GM18867 (cell line): ENCODE data around the gene PIP4K2A.

Experiments used
- ATAC-seq: cut with Tn5 transposase; IDR thresholded peaks from one replicate; pipeline ENCODE4 v1.9.1; 2021; ENCODE audit warnings: mild to moderate bottlenecking, moderate library complexity; ENCODE audit not compliant: unreplicated experiment

The PIP4K2A gene

DNA sequence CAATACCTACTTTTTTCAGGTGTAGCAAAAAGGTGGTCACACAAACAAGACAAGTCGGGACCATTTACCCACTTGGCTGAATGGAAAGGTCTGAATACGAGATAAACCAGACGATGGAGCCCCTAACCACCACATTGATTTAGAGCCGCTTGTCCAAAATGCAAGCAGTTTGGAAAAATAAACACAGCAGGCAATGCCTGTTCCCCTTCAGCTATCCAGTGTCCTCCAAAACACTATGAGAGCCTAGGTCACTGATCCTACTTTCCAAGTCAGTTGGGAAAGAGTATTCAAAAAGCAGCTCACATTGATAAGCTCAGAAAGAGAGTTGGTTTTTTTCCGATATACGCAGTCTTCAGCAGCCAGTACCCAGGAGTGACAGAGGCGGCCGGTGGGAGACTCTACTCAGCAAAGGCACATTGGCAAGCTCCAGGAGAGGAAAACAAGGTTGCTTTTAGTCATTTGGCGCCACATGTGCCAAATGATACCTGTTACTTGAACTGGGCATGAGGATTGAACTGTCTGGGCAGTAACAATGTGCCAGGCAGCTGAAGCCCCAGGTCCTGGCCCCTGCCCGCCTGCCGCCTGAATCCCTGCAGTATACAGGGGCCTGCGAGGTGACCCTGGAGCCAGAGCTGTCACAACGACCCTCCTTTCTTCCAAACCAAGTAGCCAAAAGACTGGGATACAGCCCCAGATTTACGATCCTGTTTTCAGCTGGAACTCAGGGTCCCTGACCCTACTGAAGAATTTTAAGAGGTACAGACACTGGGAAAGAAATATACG is 109.8 kb downstream of the PIP4K2A start:
- ATAC-seq: no peak

DNA sequence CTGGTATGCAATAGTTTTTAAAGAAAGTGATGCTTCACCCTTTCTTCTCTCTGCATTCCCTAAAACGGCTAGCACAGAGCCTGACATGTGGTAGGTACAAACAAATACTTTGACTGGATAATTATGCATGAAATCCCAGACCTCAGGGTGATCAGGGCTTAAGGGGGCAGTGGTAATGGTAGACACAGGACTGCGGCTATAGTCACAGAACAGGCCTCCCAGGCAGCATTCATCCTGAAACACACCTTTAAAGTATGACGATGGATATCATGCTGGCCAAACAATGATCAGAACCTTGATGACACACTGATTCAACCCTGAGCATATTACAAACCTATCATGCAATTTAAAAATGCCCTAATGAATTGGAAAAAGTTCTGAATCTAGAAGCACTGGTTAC is 110.8 kb downstream of the PIP4K2A start:
- no peak for ATAC-seq

GRCh38 chr10:22601618-22602017 is 112.8 kb downstream of the PIP4K2A start:
- no peak for ATAC-seq

DNA sequence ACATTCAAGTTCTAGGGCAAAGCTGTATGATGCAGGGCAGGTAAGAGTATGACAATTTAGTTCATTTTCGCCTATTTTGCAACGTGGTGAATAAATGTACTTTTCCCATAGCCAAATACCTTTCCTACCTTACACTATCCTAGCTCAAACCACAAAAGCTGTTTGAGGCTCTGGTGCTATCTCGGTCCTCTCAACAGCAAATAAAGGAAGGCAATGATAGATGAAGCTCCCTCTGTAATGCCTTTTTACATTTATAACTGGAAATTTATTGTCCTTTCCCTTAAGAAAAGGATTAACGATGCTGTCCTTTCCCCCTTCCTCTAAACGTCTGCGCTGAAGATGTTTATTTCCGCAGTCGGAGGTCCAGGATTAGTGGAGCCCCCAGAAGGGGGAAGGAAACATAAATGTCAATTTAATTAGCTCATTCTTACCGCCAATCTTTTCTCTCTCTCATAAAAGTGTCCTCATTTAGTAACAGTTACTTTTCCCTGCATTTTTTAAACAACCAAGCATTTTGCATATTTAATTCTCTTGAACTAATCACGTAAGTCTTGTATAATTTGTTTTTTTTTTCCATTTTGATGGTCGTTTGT is 114.6 kb downstream of the PIP4K2A start:
- no peak for ATAC-seq

- ATAC-seq: no peak
Observed at GRCh38 chr10:22599048-22599561, 115.3 kb downstream of the PIP4K2A start.

DNA sequence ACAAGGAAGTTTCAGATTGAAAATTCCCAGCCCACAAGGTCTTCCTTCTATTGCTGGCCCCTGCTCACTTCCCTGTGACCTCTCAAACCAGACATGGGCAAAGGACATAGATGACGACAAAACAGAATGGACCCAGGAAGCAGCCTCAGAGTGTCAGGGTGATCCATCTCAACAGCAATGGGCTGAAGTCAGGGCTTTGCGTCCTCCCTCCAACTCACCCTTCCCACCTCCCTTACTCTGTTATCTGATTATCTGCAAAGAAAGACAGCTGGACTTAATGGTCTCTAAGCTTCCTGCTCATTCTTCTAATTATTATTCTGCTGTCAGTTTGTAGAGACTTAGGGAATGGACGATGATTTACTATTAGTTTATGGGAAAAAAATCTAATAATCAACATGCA is 115.9 kb downstream of the PIP4K2A start:
- ATAC-seq: no peak

DNA sequence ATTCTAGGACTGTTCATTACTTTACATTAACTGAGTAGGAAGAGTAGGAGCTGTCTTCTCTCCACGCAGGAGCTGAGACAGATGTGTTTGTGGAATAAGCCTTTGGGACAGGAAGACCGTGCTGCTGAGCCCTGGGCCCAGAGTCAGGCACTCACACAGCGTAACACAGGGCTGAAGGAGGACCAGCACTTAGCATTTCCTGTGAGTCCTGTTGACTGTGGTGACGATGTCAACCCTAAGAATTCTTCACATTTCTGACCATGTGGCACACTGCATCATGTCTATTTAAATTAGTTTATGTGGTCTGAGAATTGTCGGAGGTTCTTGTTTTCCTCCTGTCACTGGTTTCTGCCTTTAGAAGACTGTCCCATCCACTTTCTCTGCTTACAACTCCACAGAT is 117.2 kb downstream of the PIP4K2A start:
- ATAC-seq: peak; percentile 52

GRCh38 chr10:22593636-22594198 is 120.7 kb downstream of the PIP4K2A start:
- ATAC-seq: no peak

DNA sequence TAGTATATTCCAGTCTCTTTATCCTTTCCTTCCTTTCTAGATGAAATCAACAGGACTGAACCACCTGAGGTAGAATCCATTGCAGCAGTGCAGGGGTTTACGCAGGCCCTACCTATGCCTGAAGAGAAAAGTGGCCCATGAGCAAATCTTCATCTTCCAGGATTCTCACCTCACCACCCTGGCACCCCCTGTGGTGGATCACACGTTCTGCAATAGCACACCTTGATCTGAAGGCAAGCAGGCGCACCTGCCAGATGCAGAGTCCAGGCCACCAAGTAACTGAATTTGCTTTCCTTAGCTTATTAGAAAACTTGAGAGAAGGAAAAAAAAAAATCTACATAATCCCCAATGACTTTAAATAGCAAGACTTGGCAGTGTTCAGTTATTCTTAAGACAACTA is 121.4 kb downstream of the PIP4K2A start:
- no peak for ATAC-seq

- no peak for ATAC-seq
Observed at GRCh38 chr10:22589851-22590514, 124.4 kb downstream of the PIP4K2A start.

DNA sequence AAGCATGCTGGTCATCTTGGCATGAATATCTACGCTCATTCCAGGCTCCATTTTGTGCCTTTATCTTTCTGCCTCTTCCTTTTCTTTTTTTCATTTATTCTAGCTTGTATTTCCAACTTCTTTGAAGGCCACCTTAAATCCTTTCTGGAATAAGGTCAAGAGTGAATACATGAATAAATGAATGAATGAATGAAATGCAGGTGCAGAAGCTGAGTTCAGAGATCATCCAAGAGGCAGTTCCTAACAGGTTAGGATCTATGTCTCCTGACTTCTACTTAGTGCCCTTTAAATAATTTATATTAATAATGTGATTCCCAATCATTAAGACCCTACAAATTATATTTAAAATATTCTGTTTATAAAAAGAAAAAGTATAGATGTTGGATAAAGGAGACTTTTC is 125.9 kb downstream of the PIP4K2A start:
- no peak for ATAC-seq

- no peak for ATAC-seq
Observed at GRCh38 chr10:22583683-22584082, 130.7 kb downstream of the PIP4K2A start.

- no peak for ATAC-seq
Observed at GRCh38 chr10:22581461-22581860, 132.9 kb downstream of the PIP4K2A start.

- no peak for ATAC-seq
Observed at GRCh38 chr10:22580711-22581110, 133.7 kb downstream of the PIP4K2A start.

GRCh38 chr10:22579826-22580225 is 134.6 kb downstream of the PIP4K2A start:
- no peak for ATAC-seq

DNA sequence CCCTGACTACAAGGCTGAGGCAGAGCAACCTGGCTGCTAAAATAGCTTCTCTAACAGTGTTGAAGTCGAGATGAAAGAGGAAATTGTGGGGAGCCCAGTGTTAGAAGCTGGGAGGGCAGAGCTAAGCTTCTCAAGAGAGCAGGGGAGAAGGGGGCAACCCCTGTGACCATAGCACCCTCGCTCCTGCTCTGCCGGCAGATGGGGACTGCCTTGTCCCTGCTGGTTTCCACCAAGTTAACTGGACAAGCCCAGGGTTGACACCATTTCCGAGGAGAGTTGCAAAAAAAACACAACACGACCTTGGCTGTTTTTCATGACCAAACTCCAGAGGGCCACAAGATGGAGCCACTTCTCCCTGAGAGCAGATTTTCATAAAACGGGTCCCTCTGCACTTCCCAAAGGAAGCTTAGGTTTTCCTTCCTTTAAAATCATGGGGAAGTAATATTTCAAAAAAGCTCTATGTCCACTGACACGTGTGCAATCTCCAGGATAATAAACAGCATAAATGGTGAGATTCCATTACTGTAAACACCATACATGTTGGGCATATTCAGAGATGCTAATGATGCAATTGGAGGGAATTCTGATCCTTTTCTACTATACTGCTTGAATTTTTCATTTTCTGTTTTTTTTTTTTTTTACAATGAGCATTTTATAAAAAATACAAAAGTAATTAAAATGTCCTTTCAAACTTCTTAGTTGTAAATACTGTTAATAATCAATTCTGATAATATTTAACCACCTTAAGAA is 140.4 kb downstream of the PIP4K2A start:
- no peak for ATAC-seq

DNA sequence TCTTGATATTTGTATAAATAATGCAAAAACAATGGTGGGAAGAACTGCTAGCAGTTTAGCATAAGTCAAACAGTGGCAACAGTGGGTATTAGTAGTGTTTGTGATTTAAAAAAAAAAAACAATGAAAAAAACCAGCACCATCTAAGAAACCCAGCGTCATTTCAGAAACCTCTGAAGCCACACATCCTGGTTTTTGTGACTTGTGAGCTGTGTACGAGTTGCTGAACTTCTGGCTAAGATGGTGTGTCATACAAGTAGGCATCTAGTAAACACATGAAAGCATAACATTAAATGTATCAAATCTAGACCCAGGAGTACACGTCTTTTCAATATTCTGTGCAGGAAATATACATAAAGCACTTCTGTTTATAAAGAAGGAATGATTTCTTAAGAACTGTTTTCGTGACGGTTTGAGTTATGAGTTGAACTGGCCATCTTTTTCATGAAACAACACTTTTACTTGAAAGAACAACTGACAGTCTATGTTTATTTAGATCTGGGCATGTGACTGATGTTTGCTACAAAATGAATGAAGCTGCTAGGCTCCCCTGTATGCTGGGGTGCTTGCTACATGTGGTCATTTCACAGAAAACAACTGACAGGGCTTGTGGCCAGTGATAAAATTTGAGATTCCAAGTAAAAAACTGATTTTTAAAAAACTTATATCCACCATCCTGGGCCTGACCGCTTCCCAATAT is 143.5 kb downstream of the PIP4K2A start:
- ATAC-seq: no peak

- no peak for ATAC-seq
Observed at GRCh38 chr10:22570234-22570633, 144.1 kb downstream of the PIP4K2A start.

DNA sequence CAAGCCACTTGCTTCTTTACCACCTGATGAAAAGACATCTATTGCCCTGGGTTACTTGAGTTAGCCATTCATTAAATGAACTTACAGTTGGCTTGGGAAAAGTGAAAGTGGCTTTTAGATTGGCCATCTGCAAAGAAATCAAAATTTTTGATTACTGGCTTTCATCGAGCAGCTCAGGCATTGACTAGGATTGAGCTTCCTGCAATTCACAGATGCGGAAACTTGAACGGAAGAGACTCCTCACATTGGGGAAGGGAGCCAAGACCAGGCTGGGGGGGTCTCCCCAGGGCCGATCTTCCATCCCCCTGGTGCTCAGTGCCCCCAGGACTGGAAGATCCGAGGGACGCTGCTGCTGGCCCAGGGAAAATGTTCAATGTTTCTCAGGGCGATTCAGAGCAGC is 145.4 kb downstream of the PIP4K2A start:
- ATAC-seq: no peak

DNA sequence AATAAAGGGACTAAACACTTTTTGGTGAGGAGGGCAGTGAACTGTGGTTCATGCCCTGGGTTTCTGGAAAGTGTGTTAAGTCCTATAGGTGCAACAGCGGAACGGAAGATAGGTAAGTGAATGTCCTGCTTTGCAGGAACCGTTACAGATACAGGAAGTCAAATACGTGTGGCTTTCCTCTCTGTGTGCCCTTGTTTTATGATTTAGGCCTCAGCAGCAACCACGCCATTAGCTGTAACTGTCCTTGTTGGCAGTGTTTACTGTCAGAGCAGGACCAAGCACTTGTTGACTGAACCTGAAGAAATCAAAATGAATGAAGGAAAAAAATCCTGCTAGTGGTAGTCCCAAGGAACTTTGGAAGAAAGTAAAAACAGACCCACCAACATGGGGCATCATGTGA is 150.3 kb downstream of the PIP4K2A start:
- no peak for ATAC-seq
